HepG2 (cell line): ENCODE results near the gene S100A16. TPM values are rescaled to one million over a fixed set of nuclear protein-coding genes. Genes with fewer than 3 reads are reported as not detected.
A peak's percentile ranks its signal among the peaks of the same experiment; 100 is the strongest.

Experiments
- ATF7-NPFF ChIP-seq: sonication (generic); formaldehyde crosslinking; IDR thresholded peaks from 2 replicates; pipeline ENCODE4 v1.8.1; 2023; ENCODE audit warnings: mild to moderate bottlenecking, low read depth, missing genetic modification reagents, moderate library complexity
- BCL3 ChIP-seq: sonication (generic); formaldehyde crosslinking; IDR thresholded peaks from 2 replicates; pipeline ENCODE4 v1.5.1; 2020; ENCODE audit warnings: mild to moderate bottlenecking, missing genetic modification reagents, moderate library complexity
- HNRNPLL ChIP-seq: fragments of 200-400 bp; formaldehyde crosslinking; IDR thresholded peaks from 2 replicates; pipeline ENCODE4 v1.6.1; 2017; ENCODE audit warnings: mild to moderate bottlenecking, low read depth, low read length; ENCODE audit not compliant: poor library complexity, severe bottlenecking
- RARG ChIP-seq: sonication (generic); formaldehyde crosslinking; IDR thresholded peaks from 2 replicates; pipeline ENCODE4 v1.4.0; 2020; ENCODE audit warnings: low read depth, mild to moderate bottlenecking, missing genetic modification reagents
- RBM39 ChIP-seq: fragments of 200-400 bp; formaldehyde crosslinking; IDR thresholded peaks from one replicate; pipeline ENCODE4 v1.6.1; 2018; ENCODE audit warnings: antibody characterized with exemption, mild to moderate bottlenecking, low read depth, low read length; ENCODE audit not compliant: poor library complexity, severe bottlenecking
- SMYD3 ChIP-seq: sonication (generic); formaldehyde crosslinking; IDR thresholded peaks from 2 replicates; pipeline ENCODE4 v1.8.1; 2023; ENCODE audit warnings: mild to moderate bottlenecking, missing genetic modification reagents
- TBX2 ChIP-seq: sonication (generic); formaldehyde crosslinking; IDR thresholded peaks from 2 replicates; pipeline ENCODE4 v1.5.0; 2020; ENCODE audit warnings: missing genetic modification reagents, mild to moderate bottlenecking, borderline replicate concordance
- TSC22D2 ChIP-seq: sonication (generic); formaldehyde crosslinking; IDR thresholded peaks from 2 replicates; pipeline ENCODE4 v1.5.1; 2020; ENCODE audit warnings: missing genetic modification reagents, mild to moderate bottlenecking, borderline replicate concordance
- ZBTB14 ChIP-seq: sonication (generic); formaldehyde crosslinking; IDR thresholded peaks from 2 replicates; pipeline ENCODE4 v1.4.0; 2020; ENCODE audit warnings: missing genetic modification reagents
- ZNF230 ChIP-seq: sonication (generic); formaldehyde crosslinking; IDR thresholded peaks from 2 replicates; pipeline ENCODE4 v1.4.0; 2020; ENCODE audit warnings: mild to moderate bottlenecking, missing genetic modification reagents
- ZNF281 ChIP-seq: sonication (generic); formaldehyde crosslinking; IDR thresholded peaks from 2 replicates; pipeline ENCODE4 v1.4.0; 2020; ENCODE audit warnings: missing genetic modification reagents, borderline replicate concordance
- ZNF282 ChIP-seq: fragments of 450-650 bp; IDR thresholded peaks from 2 replicates; pipeline ENCODE4 v1.6.1; 2018; ENCODE audit not compliant: partially characterized antibody
- ZNF605 ChIP-seq: sonication (generic); formaldehyde crosslinking; IDR thresholded peaks from 2 replicates; pipeline ENCODE4 v1.8.0; 2022; ENCODE audit warnings: mild to moderate bottlenecking, missing genetic modification reagents
- ZNF746 ChIP-seq: sonication (generic); formaldehyde crosslinking; IDR thresholded peaks from 2 replicates; pipeline ENCODE4 v1.8.0; 2022; ENCODE audit warnings: mild to moderate bottlenecking, missing genetic modification reagents
- polyA plus RNA-seq, 8 experiments: library from polyadenylated mRNA; depleted of rRNA in 3 of 8; stranded (reverse) in 7 of 8; unstranded in 1 of 8; fragments of >200 nt; fragmentation: Illumina TruSeq in 4 of 8; extraction: Trizol in 4 of 8; gene quantifications; 2 replicates each; pipeline versions ENCODE4 v1.2.1 to v1.2.3, GENCODE V29; 2011 to 2016; ENCODE audit warnings: low read depth in 4 of 8, missing spikeins in 1 of 8, mixed read lengths in 1 of 8; ENCODE audit not compliant: insufficient read depth in 1 of 8
- total RNA-seq, 5 experiments: library from RNA; depleted of rRNA; stranded (reverse); fragments of >200 nt; fragmentation: Illumina TruSeq; extraction: Trizol; gene quantifications; 2 replicates each; pipeline ENCODE4 v1.2.3, GENCODE V29; 2016; ENCODE audit warnings: low read depth in 1 of 5
- TF ChIP-seq, protein P1 (sequence below): sonication (generic); formaldehyde crosslinking; IDR thresholded peaks from 2 replicates; pipeline ENCODE4 v1.5.1; 2020; ENCODE audit warnings: mild to moderate bottlenecking, missing genetic modification reagents, borderline replicate concordance

Gene S100A16
- total and polyA plus RNA-seq, 2 of the 13 experiments (the other 11 are each of a cell fraction or from before 2014, with no cell fraction given), result 46.0 to 195 TPM

DNA sequence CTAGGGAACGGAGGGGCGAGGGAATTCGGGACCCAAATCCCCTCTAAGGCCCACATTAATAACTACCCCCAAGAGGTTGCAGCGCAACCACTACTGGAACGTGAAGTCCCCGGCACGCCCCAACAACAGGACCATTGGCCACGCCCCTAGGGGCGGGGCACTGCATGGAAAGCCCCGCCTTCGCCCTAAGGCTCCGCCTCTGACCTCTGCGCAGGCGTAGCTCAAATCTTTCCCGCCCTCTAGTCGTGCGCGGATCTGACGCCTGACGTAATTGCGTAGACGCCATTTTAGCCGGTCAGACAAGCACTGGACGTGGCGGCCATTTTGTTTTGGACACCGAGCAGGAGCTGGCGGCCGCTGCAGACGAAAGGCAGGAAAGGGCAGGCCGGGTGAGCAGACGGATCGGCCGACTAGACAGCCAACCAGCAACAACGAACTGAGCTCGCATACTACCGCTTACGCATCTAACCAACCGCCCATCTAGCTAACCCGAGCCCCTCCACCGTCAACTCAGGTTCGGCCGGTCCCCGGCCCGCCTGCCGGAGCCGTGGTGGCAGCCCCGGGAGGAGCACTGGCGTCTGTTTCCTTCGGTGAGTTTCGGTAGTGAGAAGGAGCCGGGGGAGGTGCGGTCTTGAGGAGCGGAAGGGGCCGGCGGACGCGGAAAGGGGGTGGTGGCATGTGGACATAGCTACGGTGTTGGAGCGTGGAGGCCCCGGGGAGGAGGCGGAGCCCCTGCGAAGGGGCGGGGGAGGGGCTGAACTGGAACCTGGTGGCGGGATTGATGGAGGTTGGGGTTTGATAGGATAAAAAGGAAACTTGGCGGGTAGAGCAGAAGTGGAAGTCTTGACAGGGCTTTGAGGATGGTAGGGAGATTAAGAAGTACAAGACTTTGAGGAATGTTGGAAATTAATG lies 21.1 kb upstream of the S100A16 start, which contains the start of gene CHTOP (continued):
- TF ChIP-seq ZNF230 (CRISPR knock-in tag), result no peak; the same call in 1 of the 2 replicates
- TF ChIP-seq TBX2 (CRISPR knock-in tag), result peak; percentile 87
- peak; percentile 84 for TF ChIP-seq ZNF281 (CRISPR knock-in tag)
- peak; percentile 61 for TF ChIP-seq BCL3 (CRISPR knock-in tag)
- TF ChIP-seq ZNF605 (CRISPR knock-in tag), result peak; percentile 95
- TF ChIP-seq HNRNPLL, result peak; percentile 89
- peak; percentile 90 for TF ChIP-seq ZNF746 (CRISPR knock-in tag)
- TF ChIP-seq TSC22D2, result no peak; the same call in 1 of the 2 replicates
- no peak for TF ChIP-seq RARG (CRISPR knock-in tag)
- no peak for TF ChIP-seq ZNF282
- peak; percentile 51 for TF ChIP-seq RBM39
- TF ChIP-seq SMYD3 (CRISPR knock-in tag), result peak; percentile 81; the same call in 1 of the 2 replicates
- peak; percentile 74; the same call in 1 of the 2 replicates for TF ChIP-seq ATF7-NPFF (CRISPR knock-in tag)
- no peak for TF ChIP-seq ZBTB14 (CRISPR knock-in tag)
- TF ChIP-seq, protein P1, sequence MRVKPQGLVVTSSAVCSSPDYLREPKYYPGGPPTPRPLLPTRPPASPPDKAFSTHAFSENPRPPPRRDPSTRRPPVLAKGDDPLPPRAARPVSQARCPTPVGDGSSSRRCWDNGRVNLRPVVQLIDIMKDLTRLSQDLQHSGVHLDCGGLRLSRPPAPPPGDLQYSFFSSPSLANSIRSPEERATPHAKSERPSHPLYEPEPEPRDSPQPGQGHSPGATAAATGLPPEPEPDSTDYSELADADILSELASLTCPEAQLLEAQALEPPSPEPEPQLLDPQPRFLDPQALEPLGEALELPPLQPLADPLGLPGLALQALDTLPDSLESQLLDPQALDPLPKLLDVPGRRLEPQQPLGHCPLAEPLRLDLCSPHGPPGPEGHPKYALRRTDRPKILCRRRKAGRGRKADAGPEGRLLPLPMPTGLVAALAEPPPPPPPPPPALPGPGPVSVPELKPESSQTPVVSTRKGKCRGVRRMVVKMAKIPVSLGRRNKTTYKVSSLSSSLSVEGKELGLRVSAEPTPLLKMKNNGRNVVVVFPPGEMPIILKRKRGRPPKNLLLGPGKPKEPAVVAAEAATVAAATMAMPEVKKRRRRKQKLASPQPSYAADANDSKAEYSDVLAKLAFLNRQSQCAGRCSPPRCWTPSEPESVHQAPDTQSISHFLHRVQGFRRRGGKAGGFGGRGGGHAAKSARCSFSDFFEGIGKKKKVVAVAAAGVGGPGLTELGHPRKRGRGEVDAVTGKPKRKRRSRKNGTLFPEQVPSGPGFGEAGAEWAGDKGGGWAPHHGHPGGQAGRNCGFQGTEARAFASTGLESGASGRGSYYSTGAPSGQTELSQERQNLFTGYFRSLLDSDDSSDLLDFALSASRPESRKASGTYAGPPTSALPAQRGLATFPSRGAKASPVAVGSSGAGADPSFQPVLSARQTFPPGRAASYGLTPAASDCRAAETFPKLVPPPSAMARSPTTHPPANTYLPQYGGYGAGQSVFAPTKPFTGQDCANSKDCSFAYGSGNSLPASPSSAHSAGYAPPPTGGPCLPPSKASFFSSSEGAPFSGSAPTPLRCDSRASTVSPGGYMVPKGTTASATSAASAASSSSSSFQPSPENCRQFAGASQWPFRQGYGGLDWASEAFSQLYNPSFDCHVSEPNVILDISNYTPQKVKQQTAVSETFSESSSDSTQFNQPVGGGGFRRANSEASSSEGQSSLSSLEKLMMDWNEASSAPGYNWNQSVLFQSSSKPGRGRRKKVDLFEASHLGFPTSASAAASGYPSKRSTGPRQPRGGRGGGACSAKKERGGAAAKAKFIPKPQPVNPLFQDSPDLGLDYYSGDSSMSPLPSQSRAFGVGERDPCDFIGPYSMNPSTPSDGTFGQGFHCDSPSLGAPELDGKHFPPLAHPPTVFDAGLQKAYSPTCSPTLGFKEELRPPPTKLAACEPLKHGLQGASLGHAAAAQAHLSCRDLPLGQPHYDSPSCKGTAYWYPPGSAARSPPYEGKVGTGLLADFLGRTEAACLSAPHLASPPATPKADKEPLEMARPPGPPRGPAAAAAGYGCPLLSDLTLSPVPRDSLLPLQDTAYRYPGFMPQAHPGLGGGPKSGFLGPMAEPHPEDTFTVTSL (CRISPR knock-in tag), result peak; percentile 67
